DOHH2 (cell line): ENCODE results near the gene ATAT1.
"Not testable (repeated sequence)": the region's sequence is repeated elsewhere in the genome, so short reads cannot be mapped to it uniquely, and the experiment has no call there.

Experiments
- H3F3A ChIP-seq: fragments of 200-600 bp; sonication (generic), shearing (Covaris generic); 2 replicates; pipeline ENCODE4 v1.6.0; 2016; ENCODE audit warnings: antibody characterized with exemption, mild to moderate bottlenecking; ENCODE audit not compliant: control insufficient read depth, insufficient read depth
- H3K27ac ChIP-seq: fragments of 200-600 bp; sonication (generic); 2 replicates; pipeline ENCODE4 v1.5.1; 2014; ENCODE audit warnings: low read depth, mild to moderate bottlenecking, low read length, moderate library complexity
- H3K27me3 ChIP-seq: fragments of 200-600 bp; sonication (generic); 2 replicates; pipeline ENCODE4 v1.6.1; 2014; ENCODE audit warnings: mild to moderate bottlenecking, low read length, mixed read lengths; ENCODE audit not compliant: control insufficient read depth
- H3K36me3 ChIP-seq: fragments of 200-600 bp; sonication (generic); 2 replicates; pipeline ENCODE4 v1.6.1; 2014; ENCODE audit warnings: mild to moderate bottlenecking, low read length, moderate library complexity, mixed read lengths; ENCODE audit not compliant: control insufficient read depth
- H3K4me1 ChIP-seq: fragments of 200-600 bp; sonication (generic); 2 replicates; pipeline ENCODE4 v1.6.1; 2014; ENCODE audit warnings: mild to moderate bottlenecking, low read length, mixed read lengths; ENCODE audit not compliant: control insufficient read depth
- H3K4me2 ChIP-seq: fragments of 200-600 bp; sonication (generic); 2 replicates; pipeline ENCODE4 v1.6.0; 2014; ENCODE audit warnings: mild to moderate bottlenecking, low read length, moderate library complexity
- H3K4me3 ChIP-seq: fragments of 200-600 bp; sonication (generic); 2 replicates; pipeline ENCODE4 v1.5.1; 2014; ENCODE audit warnings: mild to moderate bottlenecking, low read length, mixed read lengths
- H3K79me2 ChIP-seq: fragments of 200-600 bp; sonication (generic); 2 replicates; pipeline ENCODE4 v1.6.1; 2014; ENCODE audit warnings: mild to moderate bottlenecking, low read length, mixed read lengths; ENCODE audit not compliant: control insufficient read depth
- H3K9me2 ChIP-seq: fragments of 200-600 bp; sonication (generic); replicated peaks from 2 replicates; pipeline ENCODE4 v1.6.1; 2014; ENCODE audit warnings: mild to moderate bottlenecking, low read length, mixed read lengths; ENCODE audit not compliant: control insufficient read depth
- H3K9me3 ChIP-seq: fragments of 200-600 bp; sonication (generic); 2 replicates; pipeline ENCODE4 v1.6.1; 2014; ENCODE audit warnings: antibody characterized with exemption, low read length, mixed read lengths; ENCODE audit not compliant: control insufficient read depth, insufficient read depth
- H4K20me1 ChIP-seq: fragments of 200-600 bp; sonication (generic); 2 replicates; pipeline ENCODE4 v1.6.0; 2014; ENCODE audit warnings: low read depth, mild to moderate bottlenecking, antibody characterized with exemption, low read length, moderate library complexity; ENCODE audit not compliant: control insufficient read depth, insufficient read depth
- EZH2phosphoT487 ChIP-seq: fragments of 200-600 bp; sonication (generic); IDR thresholded peaks from 2 replicates; pipeline ENCODE4 v1.6.1; 2017; ENCODE audit warnings: borderline replicate concordance, mild to moderate bottlenecking, antibody characterized with exemption, low read length, moderate library complexity, mixed read lengths
- TF ChIP-seq, protein P1 (sequence below): fragments of 200-600 bp; sonication (generic); IDR thresholded peaks from one replicate; pipeline ENCODE4 v1.5.1; 2014; ENCODE audit warnings: antibody characterized with exemption, mild to moderate bottlenecking, low read depth, low read length; ENCODE audit not compliant: poor library complexity, severe bottlenecking

Gene ATAT1

DNA sequence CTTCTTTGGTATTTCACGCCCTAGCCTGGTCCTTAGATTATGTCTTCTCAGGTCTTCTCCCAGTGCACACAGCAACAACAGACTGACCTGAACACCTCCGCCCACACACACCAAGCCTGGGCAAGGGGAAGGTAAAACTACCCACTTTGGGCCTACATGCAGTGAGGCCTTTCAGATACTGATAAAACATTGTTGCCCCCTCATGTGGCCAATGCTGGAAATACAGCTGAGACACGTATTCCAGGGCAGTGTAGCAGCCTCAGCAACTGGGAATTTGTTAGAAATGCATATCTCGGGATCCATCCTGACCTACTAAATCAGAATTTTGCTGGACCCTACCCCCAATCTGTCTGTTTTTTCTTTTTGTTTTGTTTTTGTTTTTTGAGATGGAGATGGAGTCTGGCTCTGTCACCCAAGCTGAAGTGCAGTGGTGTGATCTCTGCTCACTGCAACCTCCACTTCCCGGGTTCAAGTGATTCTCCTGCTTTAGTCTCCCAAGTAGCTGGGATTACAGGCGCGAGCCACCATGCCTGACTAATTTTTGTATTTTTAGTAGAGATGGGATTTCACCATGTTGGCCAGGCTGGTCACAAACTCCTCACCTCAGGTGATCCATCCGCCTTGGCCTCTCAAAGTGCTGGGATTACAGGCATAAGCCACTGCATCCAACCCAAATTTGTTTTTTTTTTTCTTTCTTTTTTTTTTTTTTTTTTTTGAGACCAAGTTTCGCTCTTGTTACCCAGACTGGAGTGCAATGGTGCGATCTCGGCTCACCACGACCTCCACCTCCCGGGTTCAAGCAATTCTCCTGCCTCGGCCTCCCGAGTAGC, 29.1 kb upstream of the ATAT1 start:
- H3K9me2 ChIP-seq, H3K4me2 ChIP-seq, H3K27ac ChIP-seq, H3K9me3 ChIP-seq, H3K27me3 ChIP-seq, H4K20me1 ChIP-seq, H3K4me1 ChIP-seq, H3K4me3 ChIP-seq: not testable (repeated sequence)
- TF ChIP-seq, protein P1, sequence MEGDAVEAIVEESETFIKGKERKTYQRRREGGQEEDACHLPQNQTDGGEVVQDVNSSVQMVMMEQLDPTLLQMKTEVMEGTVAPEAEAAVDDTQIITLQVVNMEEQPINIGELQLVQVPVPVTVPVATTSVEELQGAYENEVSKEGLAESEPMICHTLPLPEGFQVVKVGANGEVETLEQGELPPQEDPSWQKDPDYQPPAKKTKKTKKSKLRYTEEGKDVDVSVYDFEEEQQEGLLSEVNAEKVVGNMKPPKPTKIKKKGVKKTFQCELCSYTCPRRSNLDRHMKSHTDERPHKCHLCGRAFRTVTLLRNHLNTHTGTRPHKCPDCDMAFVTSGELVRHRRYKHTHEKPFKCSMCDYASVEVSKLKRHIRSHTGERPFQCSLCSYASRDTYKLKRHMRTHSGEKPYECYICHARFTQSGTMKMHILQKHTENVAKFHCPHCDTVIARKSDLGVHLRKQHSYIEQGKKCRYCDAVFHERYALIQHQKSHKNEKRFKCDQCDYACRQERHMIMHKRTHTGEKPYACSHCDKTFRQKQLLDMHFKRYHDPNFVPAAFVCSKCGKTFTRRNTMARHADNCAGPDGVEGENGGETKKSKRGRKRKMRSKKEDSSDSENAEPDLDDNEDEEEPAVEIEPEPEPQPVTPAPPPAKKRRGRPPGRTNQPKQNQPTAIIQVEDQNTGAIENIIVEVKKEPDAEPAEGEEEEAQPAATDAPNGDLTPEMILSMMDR: peak; percentile 86
- Histone ChIP-seq H3K36me3 (peaks cover 56% of the 10 kb centered on the region), H3F3A (peaks cover 28% of the 10 kb centered on the region), H3K79me2 (peaks cover 11% of the 10 kb centered on the region)

DNA sequence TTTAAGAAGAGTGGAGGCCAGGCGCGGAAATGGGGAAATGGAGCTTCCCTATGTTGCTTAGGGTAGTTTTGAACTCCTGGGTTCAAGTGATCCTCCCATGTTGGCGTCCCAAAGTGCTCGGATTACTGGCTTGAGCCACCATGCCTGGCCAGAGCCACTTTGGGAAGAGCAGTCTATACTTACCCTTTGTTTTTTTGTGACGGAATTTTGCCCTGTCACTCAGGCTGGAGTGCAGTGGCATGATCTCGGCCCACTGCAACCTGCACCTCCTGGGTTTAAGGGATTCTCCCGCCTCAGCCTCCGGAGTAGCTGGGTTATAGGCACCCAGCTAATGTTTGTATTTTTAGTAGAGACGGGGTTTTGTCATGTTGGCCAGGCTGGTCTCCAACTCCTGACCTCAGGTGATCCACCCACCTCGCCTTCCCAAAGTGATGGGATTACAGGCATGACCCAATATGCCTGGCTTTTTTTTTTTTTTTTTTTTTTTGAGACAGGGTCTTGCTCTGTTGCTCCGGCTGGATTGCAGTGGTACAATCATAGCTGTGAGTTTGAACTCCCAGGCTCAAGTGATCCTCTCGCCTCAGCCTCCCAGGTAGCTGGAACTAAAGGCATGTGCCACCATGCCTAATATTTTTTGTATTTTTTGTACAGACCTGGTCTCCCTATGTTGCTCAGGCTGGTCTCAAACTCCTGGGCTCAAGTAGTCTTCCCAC, 27.6 kb upstream of the ATAT1 start:
- H3K27me3 ChIP-seq: no peaks in the 10 kb centered on the region
- no peak overlapping the region for H3K4me3 ChIP-seq
- no peaks in the 10 kb centered on the region for H3K9me3 ChIP-seq
- peaks cover 28% of the 10 kb centered on the region for H3F3A ChIP-seq
- H3K36me3 ChIP-seq: peaks cover 67% of the 10 kb centered on the region
- TF ChIP-seq EZH2phosphoT487: no peak
- TF ChIP-seq, protein P1: no peak
- no peaks in the 10 kb centered on the region; the same call in 1 of the 2 replicates for H4K20me1 ChIP-seq
- H3K79me2 ChIP-seq: peaks cover 6% of the 10 kb centered on the region; the same call in 1 of the 2 replicates
- H3K4me1 ChIP-seq: no peaks in the 10 kb centered on the region
- no peaks in the 10 kb centered on the region for H3K9me2 ChIP-seq
- no peak overlapping the region for H3K27ac ChIP-seq
- no peak overlapping the region for H3K4me2 ChIP-seq

DNA sequence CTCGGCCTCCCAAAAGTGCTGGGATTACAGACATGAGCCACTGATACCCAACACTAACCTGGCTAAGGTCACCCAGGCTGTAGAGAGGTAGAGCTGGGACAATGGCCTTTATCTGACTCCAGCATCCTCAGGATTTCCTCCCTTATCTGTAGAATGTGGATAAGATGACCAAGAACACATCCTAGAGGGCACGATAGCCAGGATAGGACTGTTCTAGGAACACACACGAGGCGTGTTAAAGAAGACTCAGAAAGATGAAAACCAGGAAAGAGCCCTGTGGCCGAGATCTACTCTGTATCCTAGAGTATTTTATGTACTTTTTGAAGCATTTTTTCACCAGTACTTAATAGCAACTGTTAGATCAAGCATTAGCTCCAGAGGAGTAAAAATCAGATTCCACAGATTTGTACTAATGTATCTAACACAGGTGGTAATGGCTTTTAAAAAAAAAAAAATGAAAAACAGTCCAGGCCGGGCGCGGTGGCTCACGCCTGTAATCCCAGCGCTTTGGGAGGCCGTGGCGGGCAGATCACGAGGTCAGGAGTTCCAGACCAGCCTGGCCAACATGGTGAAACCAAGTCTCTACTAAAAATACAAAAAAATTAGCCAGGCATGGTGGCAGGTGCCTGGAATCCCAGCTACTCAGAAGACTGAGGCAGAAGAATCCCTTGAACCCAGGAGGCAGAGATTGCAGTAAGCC, 26.9 kb upstream of the ATAT1 start:
- Histone ChIP-seq H4K20me1 (no peaks in the 10 kb centered on the region; the same call in 1 of the 2 replicates), H3K9me2 (no peaks in the 10 kb centered on the region), H3K79me2 (peaks cover 1% of the 10 kb centered on the region; the same call in 1 of the 2 replicates), H3K4me3 (no peak overlapping the region), H3F3A (peaks cover 28% of the 10 kb centered on the region), H3K4me1 (no peaks in the 10 kb centered on the region), H3K27me3 (no peaks in the 10 kb centered on the region), H3K9me3 (no peaks in the 10 kb centered on the region), H3K27ac (no peak overlapping the region), H3K4me2 (no peak overlapping the region), H3K36me3 (peaks cover 67% of the 10 kb centered on the region)
- no peak for TF ChIP-seq EZH2phosphoT487
- TF ChIP-seq, protein P1: no peak
